ENCODE data around the gene SLCO2B1. TPM values are rescaled to one million over a fixed set of nuclear protein-coding genes. Genes with fewer than 3 reads are reported as not detected.
A peak's percentile ranks its signal among the peaks of the same experiment; 100 is the strongest.

The SLCO2B1 gene
- total RNA-seq, 1 experiment from 2014 or later = 0.57 TPM

DNA sequence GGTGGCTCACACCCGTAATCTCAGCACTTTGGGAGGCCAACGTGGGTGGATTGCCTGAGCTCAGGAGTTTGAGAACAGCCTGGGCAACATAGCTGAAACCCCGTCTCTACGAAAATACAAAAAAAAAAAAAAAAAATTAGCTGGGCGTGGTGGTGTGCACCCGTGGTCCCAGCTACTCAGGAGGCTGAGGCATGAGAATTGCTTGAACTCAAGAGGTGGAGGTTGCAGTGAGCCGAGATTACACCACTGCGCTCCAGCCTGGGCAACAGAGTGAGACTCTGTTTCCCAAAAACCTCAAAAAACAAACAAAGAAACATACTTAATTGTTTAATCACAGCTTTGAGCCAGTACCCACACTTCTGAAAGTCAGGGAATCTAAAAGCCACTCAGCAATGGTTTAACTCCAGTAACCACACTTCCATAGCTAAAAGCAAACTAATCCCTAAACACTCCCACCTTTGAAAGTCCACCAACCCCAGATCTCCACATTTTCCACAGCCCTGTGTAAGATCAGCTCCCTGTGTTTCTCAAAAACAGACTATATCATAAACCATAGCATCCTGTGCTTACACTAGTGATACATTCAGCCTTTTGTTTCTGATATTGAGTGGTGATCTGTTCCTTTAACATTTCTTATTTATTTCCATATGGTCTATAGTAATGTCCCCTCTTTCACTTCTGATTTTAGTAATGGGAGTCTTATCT, 49.3 kb upstream of the SLCO2B1 start:
- Mint-ChIP-seq H3K27me3 (ENCODE audit: low read depth) (peaks cover 11% of the 10 kb centered on the region), H3K4me3 (no peak overlapping the region), H3K4me1 (peaks cover 15% of the 10 kb centered on the region), H3K36me3 (peaks cover 6% of the 10 kb centered on the region; the same call in 1 of the 2 replicates), H3K9me3 (peaks cover 17% of the 10 kb centered on the region), H3K27ac (no peak overlapping the region)
- TF ChIP-seq FOXP1 (CRISPR knock-in tag; IDR thresholded peaks at IDR 0.05; ENCODE audit: borderline replicate concordance) = no peak
- ChIA-PET CTCF (interaction anchor here (0.9 to 2.0 kb wide), 2 partner anchors 39 to 103 kb away, joined by 3 to 8 read pairs; no protein-coding TSS in a partner anchor), POLR2A (interaction anchor here (0.7 kb wide), 2 partner anchors 10 to 77 kb away, joined by 4 to 9 read pairs; no protein-coding TSS in a partner anchor)
- ATAC-seq (no peak), DNase-seq (ENCODE audit: low spot score) (no peak)

DNA sequence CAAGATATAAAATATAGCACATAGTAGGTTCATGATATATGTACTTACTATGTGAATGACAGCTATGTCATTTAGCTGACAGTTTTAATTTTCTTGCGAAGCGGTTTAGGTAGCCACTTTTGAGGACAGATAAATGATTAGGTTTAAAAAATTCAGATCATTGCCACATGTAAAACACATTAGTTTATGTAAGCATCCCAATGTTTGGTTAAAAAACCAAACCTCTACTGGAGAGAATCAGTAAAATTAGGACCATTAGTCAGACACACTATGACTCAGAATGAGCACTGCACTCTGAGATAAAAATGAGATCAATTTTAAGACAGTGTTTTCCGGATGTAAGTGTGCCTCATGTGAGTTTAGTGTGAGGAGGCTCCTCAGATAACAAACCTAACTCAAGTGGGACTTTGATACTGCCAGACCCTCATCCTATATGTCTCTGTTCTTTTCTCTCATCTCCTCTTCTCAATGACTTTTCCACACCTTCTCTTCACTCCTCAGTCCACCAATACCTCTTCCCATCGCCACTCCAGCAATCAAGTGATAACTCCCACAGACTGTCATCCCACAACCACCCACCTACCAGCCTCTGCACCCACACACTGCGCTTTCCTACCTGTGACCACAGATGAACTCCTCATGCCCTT, 47.4 kb upstream of the SLCO2B1 start:
- ATAC-seq (no peak), DNase-seq (ENCODE audit: low spot score) (no peak)
- peaks cover 15% of the 10 kb centered on the region for H3K4me1 Mint-ChIP-seq
- peaks cover 17% of the 10 kb centered on the region for H3K9me3 Mint-ChIP-seq
- peaks cover 6% of the 10 kb centered on the region; the same call in 1 of the 2 replicates for H3K36me3 Mint-ChIP-seq
- peaks cover 7% of the 10 kb centered on the region for H3K27me3 Mint-ChIP-seq (ENCODE audit: low read depth)
- H3K27ac Mint-ChIP-seq = no peak overlapping the region
- H3K4me3 Mint-ChIP-seq = no peak overlapping the region
- TF ChIP-seq NFATC4 (CRISPR knock-in tag; IDR thresholded peaks at IDR 0.05) (no peak), KAT7 (CRISPR knock-in tag; IDR thresholded peaks at IDR 0.05; ENCODE audit: borderline replicate concordance) (no peak), FOXP1 (CRISPR knock-in tag; IDR thresholded peaks at IDR 0.05; ENCODE audit: borderline replicate concordance) (no peak), SP1 (CRISPR knock-in tag; conservative IDR thresholded peaks at IDR 0.05) (no peak), ZNF416 (CRISPR knock-in tag; IDR thresholded peaks at IDR 0.05) (no peak), ATF1 (CRISPR knock-in tag; IDR thresholded peaks at IDR 0.05) (no peak), RELA (CRISPR knock-in tag; IDR thresholded peaks at IDR 0.05; ENCODE audit: borderline replicate concordance) (no peak)
- TF ChIP-seq, protein P1, sequence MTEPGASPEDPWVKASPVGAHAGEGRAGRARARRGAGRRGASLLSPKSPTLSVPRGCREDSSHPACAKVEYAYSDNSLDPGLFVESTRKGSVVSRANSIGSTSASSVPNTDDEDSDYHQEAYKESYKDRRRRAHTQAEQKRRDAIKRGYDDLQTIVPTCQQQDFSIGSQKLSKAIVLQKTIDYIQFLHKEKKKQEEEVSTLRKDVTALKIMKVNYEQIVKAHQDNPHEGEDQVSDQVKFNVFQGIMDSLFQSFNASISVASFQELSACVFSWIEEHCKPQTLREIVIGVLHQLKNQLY (CRISPR knock-in tag; IDR thresholded peaks at IDR 0.05) = no peak
- TF ChIP-seq, protein P2, sequence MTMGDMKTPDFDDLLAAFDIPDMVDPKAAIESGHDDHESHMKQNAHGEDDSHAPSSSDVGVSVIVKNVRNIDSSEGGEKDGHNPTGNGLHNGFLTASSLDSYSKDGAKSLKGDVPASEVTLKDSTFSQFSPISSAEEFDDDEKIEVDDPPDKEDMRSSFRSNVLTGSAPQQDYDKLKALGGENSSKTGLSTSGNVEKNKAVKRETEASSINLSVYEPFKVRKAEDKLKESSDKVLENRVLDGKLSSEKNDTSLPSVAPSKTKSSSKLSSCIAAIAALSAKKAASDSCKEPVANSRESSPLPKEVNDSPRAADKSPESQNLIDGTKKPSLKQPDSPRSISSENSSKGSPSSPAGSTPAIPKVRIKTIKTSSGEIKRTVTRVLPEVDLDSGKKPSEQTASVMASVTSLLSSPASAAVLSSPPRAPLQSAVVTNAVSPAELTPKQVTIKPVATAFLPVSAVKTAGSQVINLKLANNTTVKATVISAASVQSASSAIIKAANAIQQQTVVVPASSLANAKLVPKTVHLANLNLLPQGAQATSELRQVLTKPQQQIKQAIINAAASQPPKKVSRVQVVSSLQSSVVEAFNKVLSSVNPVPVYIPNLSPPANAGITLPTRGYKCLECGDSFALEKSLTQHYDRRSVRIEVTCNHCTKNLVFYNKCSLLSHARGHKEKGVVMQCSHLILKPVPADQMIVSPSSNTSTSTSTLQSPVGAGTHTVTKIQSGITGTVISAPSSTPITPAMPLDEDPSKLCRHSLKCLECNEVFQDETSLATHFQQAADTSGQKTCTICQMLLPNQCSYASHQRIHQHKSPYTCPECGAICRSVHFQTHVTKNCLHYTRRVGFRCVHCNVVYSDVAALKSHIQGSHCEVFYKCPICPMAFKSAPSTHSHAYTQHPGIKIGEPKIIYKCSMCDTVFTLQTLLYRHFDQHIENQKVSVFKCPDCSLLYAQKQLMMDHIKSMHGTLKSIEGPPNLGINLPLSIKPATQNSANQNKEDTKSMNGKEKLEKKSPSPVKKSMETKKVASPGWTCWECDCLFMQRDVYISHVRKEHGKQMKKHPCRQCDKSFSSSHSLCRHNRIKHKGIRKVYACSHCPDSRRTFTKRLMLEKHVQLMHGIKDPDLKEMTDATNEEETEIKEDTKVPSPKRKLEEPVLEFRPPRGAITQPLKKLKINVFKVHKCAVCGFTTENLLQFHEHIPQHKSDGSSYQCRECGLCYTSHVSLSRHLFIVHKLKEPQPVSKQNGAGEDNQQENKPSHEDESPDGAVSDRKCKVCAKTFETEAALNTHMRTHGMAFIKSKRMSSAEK (CRISPR knock-in tag; IDR thresholded peaks at IDR 0.05; ENCODE audit: borderline replicate concordance) = no peak
- TF ChIP-seq, protein P3, sequence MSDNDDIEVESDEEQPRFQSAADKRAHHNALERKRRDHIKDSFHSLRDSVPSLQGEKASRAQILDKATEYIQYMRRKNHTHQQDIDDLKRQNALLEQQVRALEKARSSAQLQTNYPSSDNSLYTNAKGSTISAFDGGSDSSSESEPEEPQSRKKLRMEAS (CRISPR knock-in tag; IDR thresholded peaks at IDR 0.05) = no peak
- CTCF ChIA-PET = interaction anchor here (0.9 kb wide), 1 partner anchor 102 kb away, joined by 3 read pairs; no protein-coding TSS in a partner anchor
- POLR2A ChIA-PET = interaction anchor here (0.7 kb wide), 1 partner anchor 129 kb away, joined by 4 read pairs; no protein-coding TSS in a partner anchor

DNA sequence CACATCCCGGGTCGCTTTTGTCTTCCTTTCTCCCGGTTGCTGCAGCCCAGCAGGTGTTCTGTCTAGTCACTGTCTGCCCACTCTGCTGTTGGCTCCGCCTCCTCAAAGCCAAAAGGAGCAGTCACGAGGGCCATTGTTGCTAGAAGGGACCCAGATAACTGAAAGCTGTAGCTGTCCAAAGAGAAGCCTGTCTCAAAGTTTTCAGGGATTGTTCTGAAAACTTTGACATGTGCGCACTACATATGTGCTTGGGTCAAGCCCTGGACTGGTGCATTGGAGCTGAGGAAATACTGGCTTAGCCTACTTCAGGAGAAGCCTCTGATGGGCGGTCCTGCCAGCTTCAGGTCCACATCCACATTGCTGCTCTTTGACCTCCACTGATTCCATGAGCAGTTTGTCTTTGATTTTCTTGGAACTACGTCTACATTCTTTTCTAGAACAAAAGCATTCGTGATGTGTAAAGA, 45.4 kb upstream of the SLCO2B1 start:
- ChIA-PET CTCF (interaction anchor here (0.9 to 1.2 kb wide), 2 partner anchors 35 to 83 kb away, joined by 3 read pairs; no protein-coding TSS in a partner anchor), POLR2A (no interaction called here)
- Mint-ChIP-seq H3K36me3 (no peaks in the 10 kb centered on the region), H3K4me3 (no peak overlapping the region), H3K27me3 (ENCODE audit: low read depth) (peaks cover 4% of the 10 kb centered on the region; the same call in 1 of the 2 replicates), H3K27ac (no peak overlapping the region), H3K9me3 (peaks cover 11% of the 10 kb centered on the region), H3K4me1 (peaks cover 9% of the 10 kb centered on the region; the same call in 1 of the 2 replicates)
- ATAC-seq (peak; percentile 87), DNase-seq (ENCODE audit: low spot score) (peak; percentile 68)
- TF ChIP-seq, protein P4, sequence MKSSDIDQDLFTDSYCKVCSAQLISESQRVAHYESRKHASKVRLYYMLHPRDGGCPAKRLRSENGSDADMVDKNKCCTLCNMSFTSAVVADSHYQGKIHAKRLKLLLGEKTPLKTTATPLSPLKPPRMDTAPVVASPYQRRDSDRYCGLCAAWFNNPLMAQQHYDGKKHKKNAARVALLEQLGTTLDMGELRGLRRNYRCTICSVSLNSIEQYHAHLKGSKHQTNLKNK (CRISPR knock-in tag; IDR thresholded peaks at IDR 0.05) = no peak
- TF ChIP-seq, protein P5, sequence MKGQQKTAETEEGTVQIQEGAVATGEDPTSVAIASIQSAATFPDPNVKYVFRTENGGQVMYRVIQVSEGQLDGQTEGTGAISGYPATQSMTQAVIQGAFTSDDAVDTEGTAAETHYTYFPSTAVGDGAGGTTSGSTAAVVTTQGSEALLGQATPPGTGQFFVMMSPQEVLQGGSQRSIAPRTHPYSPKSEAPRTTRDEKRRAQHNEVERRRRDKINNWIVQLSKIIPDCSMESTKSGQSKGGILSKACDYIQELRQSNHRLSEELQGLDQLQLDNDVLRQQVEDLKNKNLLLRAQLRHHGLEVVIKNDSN (CRISPR knock-in tag; IDR thresholded peaks at IDR 0.05) = no peak
- TF ChIP-seq, protein P6, sequence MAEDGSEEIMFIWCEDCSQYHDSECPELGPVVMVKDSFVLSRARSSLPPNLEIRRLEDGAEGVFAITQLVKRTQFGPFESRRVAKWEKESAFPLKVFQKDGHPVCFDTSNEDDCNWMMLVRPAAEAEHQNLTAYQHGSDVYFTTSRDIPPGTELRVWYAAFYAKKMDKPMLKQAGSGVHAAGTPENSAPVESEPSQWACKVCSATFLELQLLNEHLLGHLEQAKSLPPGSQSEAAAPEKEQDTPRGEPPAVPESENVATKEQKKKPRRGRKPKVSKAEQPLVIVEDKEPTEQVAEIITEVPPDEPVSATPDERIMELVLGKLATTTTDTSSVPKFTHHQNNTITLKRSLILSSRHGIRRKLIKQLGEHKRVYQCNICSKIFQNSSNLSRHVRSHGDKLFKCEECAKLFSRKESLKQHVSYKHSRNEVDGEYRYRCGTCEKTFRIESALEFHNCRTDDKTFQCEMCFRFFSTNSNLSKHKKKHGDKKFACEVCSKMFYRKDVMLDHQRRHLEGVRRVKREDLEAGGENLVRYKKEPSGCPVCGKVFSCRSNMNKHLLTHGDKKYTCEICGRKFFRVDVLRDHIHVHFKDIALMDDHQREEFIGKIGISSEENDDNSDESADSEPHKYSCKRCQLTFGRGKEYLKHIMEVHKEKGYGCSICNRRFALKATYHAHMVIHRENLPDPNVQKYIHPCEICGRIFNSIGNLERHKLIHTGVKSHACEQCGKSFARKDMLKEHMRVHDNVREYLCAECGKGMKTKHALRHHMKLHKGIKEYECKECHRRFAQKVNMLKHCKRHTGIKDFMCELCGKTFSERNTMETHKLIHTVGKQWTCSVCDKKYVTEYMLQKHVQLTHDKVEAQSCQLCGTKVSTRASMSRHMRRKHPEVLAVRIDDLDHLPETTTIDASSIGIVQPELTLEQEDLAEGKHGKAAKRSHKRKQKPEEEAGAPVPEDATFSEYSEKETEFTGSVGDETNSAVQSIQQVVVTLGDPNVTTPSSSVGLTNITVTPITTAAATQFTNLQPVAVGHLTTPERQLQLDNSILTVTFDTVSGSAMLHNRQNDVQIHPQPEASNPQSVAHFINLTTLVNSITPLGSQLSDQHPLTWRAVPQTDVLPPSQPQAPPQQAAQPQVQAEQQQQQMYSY (CRISPR knock-in tag; IDR thresholded peaks at IDR 0.05) = no peak
- no peak for TF ChIP-seq KAT7 (CRISPR knock-in tag; IDR thresholded peaks at IDR 0.05; ENCODE audit: borderline replicate concordance)
- TF ChIP-seq, protein P7, sequence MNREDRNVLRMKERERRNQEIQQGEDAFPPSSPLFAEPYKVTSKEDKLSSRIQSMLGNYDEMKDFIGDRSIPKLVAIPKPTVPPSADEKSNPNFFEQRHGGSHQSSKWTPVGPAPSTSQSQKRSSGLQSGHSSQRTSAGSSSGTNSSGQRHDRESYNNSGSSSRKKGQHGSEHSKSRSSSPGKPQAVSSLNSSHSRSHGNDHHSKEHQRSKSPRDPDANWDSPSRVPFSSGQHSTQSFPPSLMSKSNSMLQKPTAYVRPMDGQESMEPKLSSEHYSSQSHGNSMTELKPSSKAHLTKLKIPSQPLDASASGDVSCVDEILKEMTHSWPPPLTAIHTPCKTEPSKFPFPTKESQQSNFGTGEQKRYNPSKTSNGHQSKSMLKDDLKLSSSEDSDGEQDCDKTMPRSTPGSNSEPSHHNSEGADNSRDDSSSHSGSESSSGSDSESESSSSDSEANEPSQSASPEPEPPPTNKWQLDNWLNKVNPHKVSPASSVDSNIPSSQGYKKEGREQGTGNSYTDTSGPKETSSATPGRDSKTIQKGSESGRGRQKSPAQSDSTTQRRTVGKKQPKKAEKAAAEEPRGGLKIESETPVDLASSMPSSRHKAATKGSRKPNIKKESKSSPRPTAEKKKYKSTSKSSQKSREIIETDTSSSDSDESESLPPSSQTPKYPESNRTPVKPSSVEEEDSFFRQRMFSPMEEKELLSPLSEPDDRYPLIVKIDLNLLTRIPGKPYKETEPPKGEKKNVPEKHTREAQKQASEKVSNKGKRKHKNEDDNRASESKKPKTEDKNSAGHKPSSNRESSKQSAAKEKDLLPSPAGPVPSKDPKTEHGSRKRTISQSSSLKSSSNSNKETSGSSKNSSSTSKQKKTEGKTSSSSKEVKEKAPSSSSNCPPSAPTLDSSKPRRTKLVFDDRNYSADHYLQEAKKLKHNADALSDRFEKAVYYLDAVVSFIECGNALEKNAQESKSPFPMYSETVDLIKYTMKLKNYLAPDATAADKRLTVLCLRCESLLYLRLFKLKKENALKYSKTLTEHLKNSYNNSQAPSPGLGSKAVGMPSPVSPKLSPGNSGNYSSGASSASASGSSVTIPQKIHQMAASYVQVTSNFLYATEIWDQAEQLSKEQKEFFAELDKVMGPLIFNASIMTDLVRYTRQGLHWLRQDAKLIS (CRISPR knock-in tag; IDR thresholded peaks at IDR 0.05; ENCODE audit: borderline replicate concordance) = no peak
